VCaP (cell line): ENCODE data around the gene ILDR2.

Source experiments
- H3K27ac ChIP-seq: fragments of 450-650 bp; 2 replicates; pipeline ENCODE4 v1.5.1; 2017
- CTCF ChIP-seq: fragments of 450-650 bp; conservative IDR thresholded peaks from 2 replicates; pipeline ENCODE4 v1.5.1; 2017; ENCODE audit warnings: mild to moderate bottlenecking, moderate library complexity

The ILDR2 gene

GRCh38 chr1:166920561-166921475, 54.5 kb downstream of the ILDR2 start:
- TF ChIP-seq CTCF: no peak
- no peak overlapping the region for H3K27ac ChIP-seq

- H3K27ac ChIP-seq: no peak overlapping the region
- TF ChIP-seq CTCF: no peak
Observed at GRCh38 chr1:166918956-166919316, 56.4 kb downstream of the ILDR2 start.

GRCh38 chr1:166918088-166918955, 57.0 kb downstream of the ILDR2 start:
- no peak overlapping the region for H3K27ac ChIP-seq
- no peak for TF ChIP-seq CTCF

- TF ChIP-seq CTCF: no peak
- no peak overlapping the region for H3K27ac ChIP-seq
Observed at GRCh38 chr1:166915941-166916340, 59.4 kb downstream of the ILDR2 start.

- TF ChIP-seq CTCF: no peak
- H3K27ac ChIP-seq: no peak overlapping the region
Observed at GRCh38 chr1:166915042-166915441, 60.3 kb downstream of the ILDR2 start.

GRCh38 chr1:166914111-166914510, 61.2 kb downstream of the ILDR2 start:
- TF ChIP-seq CTCF: no peak
- no peak overlapping the region for H3K27ac ChIP-seq

GRCh38 chr1:166911624-166912023, 63.7 kb downstream of the ILDR2 start:
- TF ChIP-seq CTCF: no peak
- H3K27ac ChIP-seq: no peak overlapping the region
